ENCODE data around the gene TMC4.
"Not testable (repeated sequence)": the region's sequence is repeated elsewhere in the genome, so short reads cannot be mapped to it uniquely, and the experiment has no call there.

The TMC4 gene

DNA sequence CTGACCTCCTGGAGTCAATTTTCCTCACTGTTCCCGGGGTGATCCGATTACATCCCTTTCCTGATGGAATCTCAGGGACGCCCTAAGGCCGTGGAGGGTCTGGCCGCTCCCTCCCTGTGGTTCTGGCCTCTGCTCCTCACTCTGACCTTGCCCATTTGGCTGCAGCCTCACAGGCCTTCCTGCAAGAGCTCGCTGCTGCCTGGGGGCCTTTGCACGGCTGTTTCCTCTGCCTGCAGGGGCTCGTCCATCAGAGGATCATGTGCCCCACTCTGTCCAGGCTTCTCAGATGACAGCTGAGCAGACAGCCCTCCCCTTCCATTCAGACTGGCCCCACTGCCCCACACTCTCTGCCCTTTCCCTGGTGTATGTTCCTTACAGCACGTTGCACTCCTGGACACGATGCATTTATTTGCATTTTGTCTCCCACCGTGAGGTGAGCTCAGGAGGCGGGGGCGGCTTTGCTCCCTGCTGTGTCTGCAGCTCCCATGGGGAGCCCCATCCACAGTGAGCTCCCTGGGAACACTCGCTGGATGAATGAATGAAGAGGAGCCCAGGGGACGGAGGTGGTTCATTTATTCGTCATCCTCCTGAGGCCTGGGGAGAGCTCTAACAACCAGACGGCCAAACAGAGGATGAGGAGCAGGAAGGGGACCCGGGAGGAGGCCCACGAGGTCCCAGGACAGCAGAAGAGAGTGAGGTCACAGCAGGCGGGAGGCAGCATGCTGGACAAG is 44.7 kb upstream of the TMC4 start:
- H3K4ac ChIP-seq (ENCODE audit: low read depth, low read length); H4K8ac ChIP-seq (ENCODE audit: low read depth, low read length); H3K9ac ChIP-seq (ENCODE audit: low read length); H3K27me3 ChIP-seq (ENCODE audit: insufficient read depth, low read length, poor library complexity); H3K4me3 ChIP-seq (ENCODE audit: low read length); H2BK120ac ChIP-seq (ENCODE audit: low read depth, low read length); H3K18ac ChIP-seq (ENCODE audit: low read length); H3K79me1 ChIP-seq (ENCODE audit: low read length); H3K23ac ChIP-seq (ENCODE audit: low read length); H3K79me2 ChIP-seq (ENCODE audit: control insufficient read depth, insufficient read depth, low read length); H3K4me1 ChIP-seq (ENCODE audit: control insufficient read depth, low read depth, low read length); H3K4me2 ChIP-seq (ENCODE audit: low read length); H3K36me3 ChIP-seq (ENCODE audit: control insufficient read depth, insufficient read depth, low read length); H3K56ac ChIP-seq (ENCODE audit: low read length); H2BK15ac ChIP-seq (replicated peaks; ENCODE audit: low read depth); H4K5ac ChIP-seq (ENCODE audit: low read length); H2AK5ac ChIP-seq (ENCODE audit: low read length); H2BK5ac ChIP-seq (ENCODE audit: low read length); DNase-seq; H3K27ac ChIP-seq (ENCODE audit: low read depth, low read length): not testable (repeated sequence)
- no CpG with 5 or more reads among the region's 20 CpGs for WGBS (ENCODE audit: extremely low coverage, insufficient coverage, low lambda C conversion rate)

DNA sequence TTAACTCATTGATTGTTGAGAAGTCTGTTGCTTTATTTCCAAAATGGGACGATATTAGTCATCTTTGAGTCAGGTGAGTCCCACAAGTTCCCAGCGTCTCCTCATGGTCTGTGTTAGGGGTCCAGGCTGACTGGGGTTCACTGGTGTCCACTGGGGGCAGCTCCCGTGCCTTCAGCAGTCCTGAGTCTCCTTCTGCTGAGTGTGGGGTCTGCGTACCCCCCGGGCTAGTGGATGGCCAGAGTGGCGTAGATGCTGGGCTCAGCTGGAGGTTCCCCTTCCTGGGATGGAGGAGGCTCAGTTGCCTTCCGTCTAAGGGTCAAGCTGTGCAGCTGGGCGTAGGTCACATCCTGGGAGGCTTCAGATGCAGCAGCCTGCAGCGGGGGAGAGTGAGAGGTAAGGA is 43.9 kb upstream of the TMC4 start:
- no peak overlapping the region for H4K5ac ChIP-seq (ENCODE audit: low read length)
- no peaks in the 10 kb centered on the region for H3K79me2 ChIP-seq (ENCODE audit: control insufficient read depth, insufficient read depth, low read length)
- H3K27ac ChIP-seq (ENCODE audit: low read depth, low read length), result no peak overlapping the region
- H2BK5ac ChIP-seq (ENCODE audit: low read length), result no peak overlapping the region
- no peak overlapping the region for H3K4ac ChIP-seq (ENCODE audit: low read depth, low read length)
- H2BK120ac ChIP-seq (ENCODE audit: low read depth, low read length), result no peak overlapping the region
- H3K79me1 ChIP-seq (ENCODE audit: low read length), result no peaks in the 10 kb centered on the region
- WGBS (ENCODE audit: extremely low coverage, insufficient coverage, low lambda C conversion rate), result no CpG with 5 or more reads among the region's 9 CpGs
- H3K56ac ChIP-seq (ENCODE audit: low read length), result no peak overlapping the region
- no peak overlapping the region for H3K9ac ChIP-seq (ENCODE audit: low read length)
- H3K4me2 ChIP-seq (ENCODE audit: low read length), result no peak overlapping the region
- H3K4me1 ChIP-seq (ENCODE audit: control insufficient read depth, low read depth, low read length), result no peaks in the 10 kb centered on the region
- H3K36me3 ChIP-seq (ENCODE audit: control insufficient read depth, insufficient read depth, low read length), result no peaks in the 10 kb centered on the region
- no peak overlapping the region for H3K4me3 ChIP-seq (ENCODE audit: low read length)
- H2BK15ac ChIP-seq (replicated peaks; ENCODE audit: low read depth), result no peak overlapping the region
- H2AK5ac ChIP-seq (ENCODE audit: low read length), result no peak overlapping the region
- no peak overlapping the region for H3K18ac ChIP-seq (ENCODE audit: low read length)
- H3K27me3 ChIP-seq (ENCODE audit: insufficient read depth, low read length, poor library complexity), result no peaks in the 10 kb centered on the region
- no peak overlapping the region for H4K8ac ChIP-seq (ENCODE audit: low read depth, low read length)
- DNase-seq, result no peak
- H3K23ac ChIP-seq (ENCODE audit: low read length), result no peak overlapping the region

DNA sequence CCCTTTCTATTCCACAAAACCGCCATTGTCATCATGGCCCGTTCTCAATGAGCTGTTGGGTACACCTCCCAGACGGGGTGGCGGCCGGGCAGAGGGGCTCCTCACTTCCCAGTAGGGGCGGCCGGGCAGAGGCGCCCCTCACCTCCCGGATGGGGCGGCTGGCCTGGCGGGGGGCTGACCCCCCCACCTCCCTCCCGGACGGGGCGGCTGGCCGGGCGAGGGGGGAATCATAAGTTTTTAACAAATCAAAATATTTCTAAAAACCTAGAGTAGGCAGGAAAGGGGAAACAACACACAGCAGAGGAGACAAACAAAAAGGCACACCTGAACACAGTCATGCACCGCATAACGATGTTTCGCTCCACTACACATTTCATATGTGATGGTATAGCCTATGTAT is 41.8 kb upstream of the TMC4 start:
- H3K23ac ChIP-seq (ENCODE audit: low read length); H3K79me1 ChIP-seq (ENCODE audit: low read length); H3K27ac ChIP-seq (ENCODE audit: low read depth, low read length); H3K4me2 ChIP-seq (ENCODE audit: low read length); H2BK5ac ChIP-seq (ENCODE audit: low read length); H3K4ac ChIP-seq (ENCODE audit: low read depth, low read length); H4K5ac ChIP-seq (ENCODE audit: low read length); H3K79me2 ChIP-seq (ENCODE audit: control insufficient read depth, insufficient read depth, low read length); H2BK120ac ChIP-seq (ENCODE audit: low read depth, low read length); H3K4me3 ChIP-seq (ENCODE audit: low read length); H3K9ac ChIP-seq (ENCODE audit: low read length); H3K36me3 ChIP-seq (ENCODE audit: control insufficient read depth, insufficient read depth, low read length); H3K18ac ChIP-seq (ENCODE audit: low read length); H2BK15ac ChIP-seq (replicated peaks; ENCODE audit: low read depth); H2AK5ac ChIP-seq (ENCODE audit: low read length); H3K27me3 ChIP-seq (ENCODE audit: insufficient read depth, low read length, poor library complexity); H3K56ac ChIP-seq (ENCODE audit: low read length); H3K4me1 ChIP-seq (ENCODE audit: control insufficient read depth, low read depth, low read length); H4K8ac ChIP-seq (ENCODE audit: low read depth, low read length); DNase-seq: not testable (repeated sequence)
- no CpG with 5 or more reads among the region's 19 CpGs for WGBS (ENCODE audit: extremely low coverage, insufficient coverage, low lambda C conversion rate)

DNA sequence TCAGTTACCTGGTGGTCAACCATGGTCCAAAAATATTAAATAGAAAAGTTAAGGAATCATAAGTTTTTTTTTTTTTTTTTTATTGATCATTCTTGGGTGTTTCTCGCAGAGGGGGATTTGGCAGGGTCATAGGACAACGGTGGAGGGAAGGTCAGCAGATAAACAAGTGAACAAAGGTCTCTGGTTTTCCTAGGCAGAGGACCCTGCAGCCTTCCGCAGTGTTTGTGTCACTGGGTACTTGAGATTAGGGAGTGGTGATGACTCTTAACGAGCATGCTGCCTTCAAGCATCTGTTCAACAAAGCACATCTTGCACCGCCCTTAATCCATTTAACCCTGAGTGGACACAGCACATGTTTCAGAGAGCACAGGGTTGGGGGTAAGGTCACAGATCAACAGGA is 41.3 kb upstream of the TMC4 start:
- not testable (repeated sequence) for H4K8ac ChIP-seq (ENCODE audit: low read depth, low read length); H2BK15ac ChIP-seq (replicated peaks; ENCODE audit: low read depth); H3K4me1 ChIP-seq (ENCODE audit: control insufficient read depth, low read depth, low read length); H2BK120ac ChIP-seq (ENCODE audit: low read depth, low read length); H3K79me1 ChIP-seq (ENCODE audit: low read length); H4K5ac ChIP-seq (ENCODE audit: low read length); H3K23ac ChIP-seq (ENCODE audit: low read length); H3K56ac ChIP-seq (ENCODE audit: low read length); H2AK5ac ChIP-seq (ENCODE audit: low read length); H3K27ac ChIP-seq (ENCODE audit: low read depth, low read length); H3K9ac ChIP-seq (ENCODE audit: low read length); H3K79me2 ChIP-seq (ENCODE audit: control insufficient read depth, insufficient read depth, low read length); H3K4me3 ChIP-seq (ENCODE audit: low read length); H3K4ac ChIP-seq (ENCODE audit: low read depth, low read length); H3K27me3 ChIP-seq (ENCODE audit: insufficient read depth, low read length, poor library complexity); H2BK5ac ChIP-seq (ENCODE audit: low read length); H3K18ac ChIP-seq (ENCODE audit: low read length); H3K36me3 ChIP-seq (ENCODE audit: control insufficient read depth, insufficient read depth, low read length); DNase-seq; H3K4me2 ChIP-seq (ENCODE audit: low read length)
- no CpG with 5 or more reads among the region's 5 CpGs for WGBS (ENCODE audit: extremely low coverage, insufficient coverage, low lambda C conversion rate)

DNA sequence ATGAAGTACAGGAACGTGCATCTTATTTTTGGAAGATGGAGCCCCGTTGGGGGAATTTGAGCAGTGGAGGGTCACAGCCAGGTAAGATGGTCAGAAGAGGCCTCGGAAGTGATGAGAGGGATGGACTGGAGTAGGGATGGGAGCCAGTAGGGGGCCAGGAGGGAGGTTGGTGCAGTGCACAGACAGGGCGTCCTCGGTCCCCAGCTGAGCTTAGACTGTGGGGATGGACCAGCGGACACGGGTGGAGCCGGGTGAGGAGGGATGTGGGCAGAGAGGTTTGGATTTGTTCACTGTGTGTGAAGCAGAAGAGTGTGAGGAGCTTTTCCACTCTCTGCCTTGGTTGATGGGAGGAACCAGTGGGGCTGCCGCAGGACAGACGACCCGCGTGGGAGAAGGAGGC is 38.3 kb upstream of the TMC4 start:
- H2AK5ac ChIP-seq (ENCODE audit: low read length), result no peak overlapping the region
- peaks cover 11% of the 10 kb centered on the region for H3K79me1 ChIP-seq (ENCODE audit: low read length)
- H3K79me2 ChIP-seq (ENCODE audit: control insufficient read depth, insufficient read depth, low read length), result peaks cover 13% of the 10 kb centered on the region
- H3K4ac ChIP-seq (ENCODE audit: low read depth, low read length), result no peak overlapping the region
- no peak overlapping the region for H3K4me2 ChIP-seq (ENCODE audit: low read length)
- no peak overlapping the region for H4K5ac ChIP-seq (ENCODE audit: low read length)
- H3K9ac ChIP-seq (ENCODE audit: low read length), result no peak overlapping the region
- no peaks in the 10 kb centered on the region for H3K4me1 ChIP-seq (ENCODE audit: control insufficient read depth, low read depth, low read length)
- no peak overlapping the region for H3K27ac ChIP-seq (ENCODE audit: low read depth, low read length)
- H3K4me3 ChIP-seq (ENCODE audit: low read length), result no peak overlapping the region
- no peaks in the 10 kb centered on the region for H3K27me3 ChIP-seq (ENCODE audit: insufficient read depth, low read length, poor library complexity)
- no peak overlapping the region for H2BK15ac ChIP-seq (replicated peaks; ENCODE audit: low read depth)
- no CpG with 5 or more reads among the region's 12 CpGs for WGBS (ENCODE audit: extremely low coverage, insufficient coverage, low lambda C conversion rate)
- no peak overlapping the region for H4K8ac ChIP-seq (ENCODE audit: low read depth, low read length)
- no peak overlapping the region for H3K23ac ChIP-seq (ENCODE audit: low read length)
- no peak overlapping the region for H2BK120ac ChIP-seq (ENCODE audit: low read depth, low read length)
- H2BK5ac ChIP-seq (ENCODE audit: low read length), result no peak overlapping the region
- DNase-seq, result no peak
- no peak overlapping the region for H3K56ac ChIP-seq (ENCODE audit: low read length)
- no peak overlapping the region for H3K18ac ChIP-seq (ENCODE audit: low read length)
- peaks cover 18% of the 10 kb centered on the region for H3K36me3 ChIP-seq (ENCODE audit: control insufficient read depth, insufficient read depth, low read length)
